Measurements from ENCODE around the gene CHD8. TPM values are rescaled to one million over a fixed set of nuclear protein-coding genes. Genes with fewer than 3 reads are reported as not detected.
"Not testable (repeated sequence)": the region's sequence is repeated elsewhere in the genome, so short reads cannot be mapped to it uniquely, and the experiment has no call there.

The CHD8 gene
- total RNA-seq, 2 experiments from 2014 or later, result 84.3 to 104 TPM

GRCh38 chr14:21476523-21476924 is 20.6 kb upstream of the CHD8 start:
- Mint-ChIP-seq H3K4me1 (peaks cover 22% of the 10 kb centered on the region), H3K27ac (peak overlapping the region; percentile 100), H3K27me3 (no peaks in the 10 kb centered on the region), H3K9me3 (ENCODE audit: low read depth) (no peaks in the 10 kb centered on the region), H3K4me3 (peak overlapping the region; percentile 99), H3K36me3 (ENCODE audit: low read depth) (peaks cover 19% of the 10 kb centered on the region)
- ChIA-PET CTCF (interaction anchor here (0.6 to 6.3 kb wide), 13 partner anchors 11 to 165 kb away, joined by 3 to 38 read pairs (median 4); partner anchors contain the start of genes CHD8 and METTL3), POLR2A (interaction anchor here (0.6 to 2.5 kb wide), 6 partner anchors 20 to 349 kb away, joined by 3 to 15 read pairs (median 6); partner anchors contain the start of genes CHD8 and METTL3)
- intact Hi-C loops (cut with DNase I, micrococcal nuclease), result loop anchor here in 1 of 2 experiments (1.0 to 5.0 kb wide), 5 partner anchors 39 to 1442 kb away; partner anchors contain the start of gene RBM23
- DNase-seq, result peak; percentile 90
- ATAC-seq, result no peak

GRCh38 chr14:21475767-21476522 is 20.0 kb upstream of the CHD8 start:
- H3K4me1 Mint-ChIP-seq, result peaks cover 22% of the 10 kb centered on the region
- no peak for DNase-seq
- intact Hi-C loops (cut with DNase I, micrococcal nuclease), result loop anchor here in 1 of 2 experiments (1.0 to 5.0 kb wide), 5 partner anchors 39 to 1443 kb away; partner anchors contain the start of gene RBM23
- CTCF ChIA-PET, result interaction anchor here (0.6 to 6.3 kb wide), 15 partner anchors 11 to 165 kb away, joined by 3 to 38 read pairs (median 4); partner anchors contain the start of genes CHD8, METTL3 and SALL2
- POLR2A ChIA-PET, result interaction anchor here (0.9 to 2.5 kb wide), 4 partner anchors 20 to 37 kb away, joined by 3 to 15 read pairs (median 6); partner anchors contain the start of genes CHD8 and METTL3
- H3K27me3 Mint-ChIP-seq, result no peaks in the 10 kb centered on the region
- H3K27ac Mint-ChIP-seq, result peak overlapping the region; percentile 100
- peak overlapping the region; percentile 99 for H3K4me3 Mint-ChIP-seq
- ATAC-seq, result no peak
- no peaks in the 10 kb centered on the region for H3K9me3 Mint-ChIP-seq (ENCODE audit: low read depth)
- H3K36me3 Mint-ChIP-seq (ENCODE audit: low read depth), result peaks cover 21% of the 10 kb centered on the region

- intact Hi-C loops (cut with DNase I, micrococcal nuclease), result no loop called here
- Mint-ChIP-seq H3K4me3 (no peak overlapping the region), H3K27me3 (no peaks in the 10 kb centered on the region), H3K9me3 (ENCODE audit: low read depth) (no peaks in the 10 kb centered on the region), H3K27ac (no peak overlapping the region), H3K4me1 (no peaks in the 10 kb centered on the region), H3K36me3 (ENCODE audit: low read depth) (peaks cover 24% of the 10 kb centered on the region)
- CTCF ChIA-PET, result interaction anchor here (0.9 kb wide), 1 partner anchor 12 kb away, joined by 4 read pairs; the partner anchor contains the start of gene CHD8
- ATAC-seq (peak; percentile 36), DNase-seq (no peak)
- POLR2A ChIA-PET, result no interaction called here
These were observed 11.7 kb upstream of the CHD8 start for GRCh38 chr14:21467616-21468015.

- ChIA-PET CTCF (interaction anchor here (0.6 to 3.4 kb wide), 15 partner anchors 9 to 73 kb away, joined by 3 to 40 read pairs (median 4); partner anchors contain the start of genes RAB2B, SUPT16H and TOX4), POLR2A (interaction anchor here (0.6 to 2.5 kb wide), 9 partner anchors 18 to 352 kb away, joined by 3 to 33 read pairs (median 5); partner anchors contain the start of genes METTL3, RAB2B, SUPT16H and TOX4)
- Mint-ChIP-seq H3K4me3 (peak overlapping the region; percentile 97), H3K27me3 (no peaks in the 10 kb centered on the region), H3K4me1 (peaks cover 35% of the 10 kb centered on the region), H3K36me3 (ENCODE audit: low read depth) (peaks cover 33% of the 10 kb centered on the region), H3K27ac (peak overlapping the region; percentile 91), H3K9me3 (ENCODE audit: low read depth) (no peaks in the 10 kb centered on the region)
- DNase-seq, result no peak
- peak; percentile 19 for ATAC-seq
- intact Hi-C loops (cut with DNase I, micrococcal nuclease), result loop anchor here in 1 of 2 experiments (5.0 to 10.0 kb wide), 3 partner anchors 353 to 1849 kb away; partner anchors contain the start of genes BCL2L2, DAD1, PPP1R3E and TMEM253
These were observed 371 bp downstream of the CHD8 start for GRCh38 chr14:21455592-21455911.

GRCh38 chr14:21454843-21455544 is 929 bp downstream of the CHD8 start:
- ChIA-PET POLR2A (interaction anchor here (1.5 to 2.5 kb wide), 4 partner anchors 18 to 57 kb away, joined by 4 to 33 read pairs (median 6); partner anchors contain the start of genes METTL3, RAB2B and TOX4), CTCF (interaction anchor here (0.5 to 3.4 kb wide), 7 partner anchors 8 to 1399 kb away, joined by 3 to 40 read pairs (median 4); partner anchors contain the start of genes RAB2B, SUPT16H and TOX4)
- Mint-ChIP-seq H3K36me3 (ENCODE audit: low read depth) (peaks cover 32% of the 10 kb centered on the region), H3K27ac (peak overlapping the region; percentile 91), H3K27me3 (no peaks in the 10 kb centered on the region), H3K9me3 (ENCODE audit: low read depth) (no peaks in the 10 kb centered on the region), H3K4me1 (peaks cover 40% of the 10 kb centered on the region), H3K4me3 (peak overlapping the region; percentile 97)
- DNase-seq, result peak; percentile 35
- ATAC-seq, result no peak
- intact Hi-C loops (cut with DNase I, micrococcal nuclease), result loop anchor here in 1 of 2 experiments (5.0 to 10.0 kb wide), 3 partner anchors 353 to 1850 kb away; partner anchors contain the start of genes BCL2L2, DAD1, PPP1R3E and TMEM253

- peak overlapping the region; percentile 77 for H3K27ac Mint-ChIP-seq
- H3K4me3 Mint-ChIP-seq, result peak overlapping the region; percentile 9
- H3K36me3 Mint-ChIP-seq (ENCODE audit: low read depth), result peaks cover 29% of the 10 kb centered on the region
- intact Hi-C loops (cut with DNase I, micrococcal nuclease), result loop anchor here (1.0 to 10.0 kb wide), 5 partner anchors 36 to 1855 kb away; partner anchors contain the start of genes BCL2L2 (in 1 of the 2), DAD1 (in 1 of the 2) and PPP1R3E (in 1 of the 2)
- ATAC-seq, result peak; percentile 51
- DNase-seq, result no peak
- ChIA-PET CTCF (interaction anchor here (0.6 to 3.5 kb wide), 6 partner anchors 13 to 68 kb away, joined by 3 to 18 read pairs (median 4); partner anchors contain the start of gene SUPT16H), POLR2A (interaction anchor here (1.2 to 2.3 kb wide), 5 partner anchors 12 to 235 kb away, joined by 4 to 19 read pairs (median 6); partner anchors contain the start of genes RAB2B and TOX4)
- H3K9me3 Mint-ChIP-seq (ENCODE audit: low read depth), result no peaks in the 10 kb centered on the region
- no peaks in the 10 kb centered on the region for H3K27me3 Mint-ChIP-seq
- H3K4me1 Mint-ChIP-seq, result peaks cover 69% of the 10 kb centered on the region
These were observed 6.1 kb downstream of the CHD8 start for GRCh38 chr14:21449899-21450216.

- DNase-seq; intact Hi-C loops (cut with DNase I, micrococcal nuclease); H3K27ac Mint-ChIP-seq; H3K4me3 Mint-ChIP-seq; H3K9me3 Mint-ChIP-seq (ENCODE audit: low read depth); ATAC-seq; H3K27me3 Mint-ChIP-seq; POLR2A ChIA-PET: not testable (repeated sequence)
- CTCF ChIA-PET, result interaction anchor here (1.1 kb wide), 1 partner anchor 10 kb away, joined by 4 read pairs; no protein-coding TSS in a partner anchor
- peaks cover 44% of the 10 kb centered on the region for H3K4me1 Mint-ChIP-seq
- peaks cover 11% of the 10 kb centered on the region for H3K36me3 Mint-ChIP-seq (ENCODE audit: low read depth)
These were observed 13.3 kb downstream of the CHD8 start for GRCh38 chr14:21442657-21443056.

GRCh38 chr14:21440859-21441258 is 15.1 kb downstream of the CHD8 start:
- POLR2A ChIA-PET, result no interaction called here
- Mint-ChIP-seq H3K27me3 (no peaks in the 10 kb centered on the region), H3K27ac (no peak overlapping the region), H3K4me1 (peaks cover 39% of the 10 kb centered on the region), H3K36me3 (ENCODE audit: low read depth) (peaks cover 10% of the 10 kb centered on the region), H3K9me3 (ENCODE audit: low read depth) (no peaks in the 10 kb centered on the region), H3K4me3 (no peak overlapping the region)
- DNase-seq, result no peak
- no peak for ATAC-seq
- CTCF ChIA-PET, result no interaction called here
- intact Hi-C loops (cut with DNase I, micrococcal nuclease), result no loop called here

GRCh38 chr14:21437063-21437901 is 18.6 kb downstream of the CHD8 start:
- intact Hi-C loops (cut with DNase I, micrococcal nuclease), result loop anchor here (1.0 kb wide), 8 partner anchors 19 to 168 kb away; partner anchors contain the start of genes CHD8 (in 2 of the 2), HNRNPC (in 1 of the 2), METTL3 (in 1 of the 2) and RAB2B (in 1 of the 2)
- CTCF ChIA-PET, result interaction anchor here (0.6 to 2.9 kb wide), 13 partner anchors 9 to 466 kb away, joined by 3 to 40 read pairs (median 4); partner anchors contain the start of genes CHD8, RAB2B and TOX4
- peak overlapping the region; percentile 87 for H3K27ac Mint-ChIP-seq
- DNase-seq (peak; percentile 99), ATAC-seq (peak; percentile 99)
- no peaks in the 10 kb centered on the region for H3K27me3 Mint-ChIP-seq
- H3K4me3 Mint-ChIP-seq, result peak overlapping the region; percentile 95
- peaks cover 16% of the 10 kb centered on the region for H3K36me3 Mint-ChIP-seq (ENCODE audit: low read depth)
- POLR2A ChIA-PET, result interaction anchor here (0.5 to 2.0 kb wide), 13 partner anchors 10 to 1147 kb away, joined by 3 to 33 read pairs (median 6); partner anchors contain the start of genes CHD8, METTL3, RAB2B and TOX4
- no peaks in the 10 kb centered on the region for H3K9me3 Mint-ChIP-seq (ENCODE audit: low read depth)
- H3K4me1 Mint-ChIP-seq, result peaks cover 57% of the 10 kb centered on the region
